PC-3 (cell line): ENCODE results near the gene SLC8A2. TPM values are rescaled to one million over a fixed set of nuclear protein-coding genes. Genes with fewer than 3 reads are reported as not detected.

Source experiments
- ATAC-seq: fragments of 200-7000 bp; cut with Tn5 transposase; 2 replicates; pipeline ENCODE4 v1.9.1; 2020; ENCODE audit warnings: mild to moderate bottlenecking, moderate library complexity
- BruUV-seq: library from RNA; stranded (reverse); fragments of 400-500 nt; replicated peaks from 2 replicates; lab custom pipeline; 2021; lab: Mats Ljungman, UMichigan
- CTCF ChIA-PET: fragments of 300-600 bp; sonication (Branson Sonifier 250); formaldehyde crosslinking; loops from one replicate; lab custom pipeline; 2022; ENCODE audit warnings: antibody characterized with exemption; lab: Charles Lee
- POLR2A ChIA-PET: fragments of 300-600 bp; sonication (Branson Sonifier 250); formaldehyde crosslinking; loops from one replicate; lab custom pipeline; 2022; ENCODE audit warnings: antibody characterized with exemption; ENCODE audit not compliant: unreplicated experiment; lab: Charles Lee
- DNase-seq: peaks from one replicate; pipeline ENCODE4 v3.0.0-alpha.2; 2015
- H2AFZ ChIP-seq: fragments of 300-600 bp; sonication (generic); 2 replicates; pipeline ENCODE4 v1.6.0; 2016; ENCODE audit warnings: antibody characterized with exemption, low read length
- H3F3A ChIP-seq: fragments of 300-600 bp; sonication (generic); one replicate; pipeline ENCODE4 v1.6.0; 2017; ENCODE audit warnings: antibody characterized with exemption, low read length, control low read depth, mild to moderate bottlenecking; ENCODE audit not compliant: unreplicated experiment
- H3K27ac ChIP-seq: fragments of 300-600 bp; sonication (generic); 2 replicates; pipeline ENCODE4 v1.5.1; 2016; ENCODE audit warnings: mild to moderate bottlenecking, low read length
- H3K27me3 ChIP-seq: fragments of 300-600 bp; sonication (generic); 2 replicates; pipeline ENCODE4 v1.6.1; 2016; ENCODE audit warnings: low read length, mixed read lengths
- H3K36me3 ChIP-seq: fragments of 300-600 bp; sonication (generic); 2 replicates; pipeline ENCODE4 v1.6.1; 2016; ENCODE audit warnings: low read depth, mixed run types, low read length, mixed read lengths
- H3K4me1 ChIP-seq: fragments of 300-600 bp; sonication (generic); 2 replicates; pipeline ENCODE4 v1.5.1; 2016; ENCODE audit warnings: low read length; ENCODE audit not compliant: insufficient read depth
- H3K4me2 ChIP-seq: fragments of 300-600 bp; sonication (generic); 2 replicates; pipeline ENCODE4 v1.6.0; 2016; ENCODE audit warnings: low read length
- H3K4me3 ChIP-seq: fragments of 300-600 bp; sonication (generic); 2 replicates; pipeline ENCODE4 v1.5.1; 2016; ENCODE audit warnings: mild to moderate bottlenecking, low read length, mixed read lengths
- H3K79me2 ChIP-seq: fragments of 300-600 bp; sonication (generic); 2 replicates; pipeline ENCODE4 v1.6.1; 2017; ENCODE audit warnings: low read length, mixed read lengths
- H3K9ac ChIP-seq: fragments of 300-600 bp; sonication (generic); 2 replicates; pipeline ENCODE4 v1.6.0; 2016; ENCODE audit warnings: mild to moderate bottlenecking, low read length
- H3K9me2 ChIP-seq: fragments of 300-600 bp; sonication (generic); replicated peaks from 2 replicates; pipeline ENCODE4 v1.6.1; 2016; ENCODE audit warnings: mixed run types, low read length, mixed read lengths
- H3K9me3 ChIP-seq: fragments of 300-600 bp; sonication (generic); 2 replicates; pipeline ENCODE4 v1.6.1; 2016; ENCODE audit warnings: low read length, mixed read lengths
- H4K20me1 ChIP-seq: fragments of 300-600 bp; sonication (generic); 2 replicates; pipeline ENCODE4 v1.6.1; 2016; ENCODE audit warnings: low read length, mixed read lengths
- EZH2 ChIP-seq: fragments of 300-600 bp; sonication (generic); IDR thresholded peaks from one replicate; pipeline ENCODE4 v1.6.1; 2017; ENCODE audit warnings: antibody characterized with exemption, mild to moderate bottlenecking, low read length; ENCODE audit not compliant: unreplicated experiment
- EZH2phosphoT487 ChIP-seq: fragments of 300-600 bp; sonication (generic); IDR thresholded peaks from 2 replicates; pipeline ENCODE4 v1.6.1; 2018; ENCODE audit warnings: mild to moderate bottlenecking, antibody characterized with exemption, low read length, borderline replicate concordance
- intact Hi-C: fragments of 100-400 bp; cut with micrococcal nuclease; formaldehyde crosslinking; loops from 2 replicates; pipeline ENCODE4 v1.9.0; 2023
- total RNA-seq: library from RNA; depleted of rRNA; stranded (reverse); fragments of >200 nt; gene quantifications from 2 replicates; pipeline ENCODE4 v1.2.3, GENCODE V29; 2014
- TF ChIP-seq, protein P1 (sequence below): fragments of 300-600 bp; sonication (generic); conservative IDR thresholded peaks from 2 replicates; pipeline ENCODE4 v1.5.1; 2017; ENCODE audit warnings: antibody characterized with exemption, low read depth, mild to moderate bottlenecking, low read length

The SLC8A2 gene
- total RNA-seq, 1 experiment from 2014 or later, result 0.33 TPM

DNA sequence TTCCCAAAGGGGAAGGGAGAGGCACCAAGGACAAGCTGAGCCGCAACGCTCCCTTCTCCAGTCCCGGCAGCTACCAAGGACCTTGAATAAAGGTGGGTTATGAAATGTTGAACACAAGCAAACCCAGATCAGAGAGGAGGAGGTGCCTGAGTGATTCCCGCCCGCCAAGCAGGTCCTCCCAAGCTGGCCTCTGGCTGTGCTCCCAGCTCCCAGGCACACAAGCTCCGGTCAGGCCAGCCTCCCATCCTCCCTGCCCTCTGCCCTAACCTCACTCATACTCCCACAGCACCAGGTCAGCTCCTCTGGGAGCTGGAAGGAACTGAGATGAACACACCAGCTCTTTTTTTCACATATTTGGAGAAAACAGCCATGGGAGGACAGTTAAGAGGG, 39.4 kb upstream of the SLC8A2 start:
- Histone ChIP-seq H2AFZ (no peak overlapping the region), H3K9me2 (no peaks in the 10 kb centered on the region), H3K36me3 (no peaks in the 10 kb centered on the region), H4K20me1 (peaks cover 19% of the 10 kb centered on the region; the same call in 1 of the 2 replicates), H3K79me2 (peaks cover 78% of the 10 kb centered on the region), H3K4me1 (peaks cover 34% of the 10 kb centered on the region), H3K27ac (no peak overlapping the region), H3K27me3 (no peaks in the 10 kb centered on the region), H3K9ac (no peak overlapping the region), H3K4me2 (no peak overlapping the region), H3F3A (no peaks in the 10 kb centered on the region), H3K9me3 (no peaks in the 10 kb centered on the region), H3K4me3 (no peak overlapping the region)
- ChIA-PET POLR2A (no interaction called here), CTCF (no interaction called here)
- ATAC-seq (no peak), DNase-seq (no peak)
- intact Hi-C loops, result loop anchor here (10.0 kb wide), 2 partner anchors 76 to 184 kb away; no protein-coding TSS in a partner anchor
- TF ChIP-seq EZH2phosphoT487 (no peak), EZH2 (no peak)
- TF ChIP-seq, protein P1, sequence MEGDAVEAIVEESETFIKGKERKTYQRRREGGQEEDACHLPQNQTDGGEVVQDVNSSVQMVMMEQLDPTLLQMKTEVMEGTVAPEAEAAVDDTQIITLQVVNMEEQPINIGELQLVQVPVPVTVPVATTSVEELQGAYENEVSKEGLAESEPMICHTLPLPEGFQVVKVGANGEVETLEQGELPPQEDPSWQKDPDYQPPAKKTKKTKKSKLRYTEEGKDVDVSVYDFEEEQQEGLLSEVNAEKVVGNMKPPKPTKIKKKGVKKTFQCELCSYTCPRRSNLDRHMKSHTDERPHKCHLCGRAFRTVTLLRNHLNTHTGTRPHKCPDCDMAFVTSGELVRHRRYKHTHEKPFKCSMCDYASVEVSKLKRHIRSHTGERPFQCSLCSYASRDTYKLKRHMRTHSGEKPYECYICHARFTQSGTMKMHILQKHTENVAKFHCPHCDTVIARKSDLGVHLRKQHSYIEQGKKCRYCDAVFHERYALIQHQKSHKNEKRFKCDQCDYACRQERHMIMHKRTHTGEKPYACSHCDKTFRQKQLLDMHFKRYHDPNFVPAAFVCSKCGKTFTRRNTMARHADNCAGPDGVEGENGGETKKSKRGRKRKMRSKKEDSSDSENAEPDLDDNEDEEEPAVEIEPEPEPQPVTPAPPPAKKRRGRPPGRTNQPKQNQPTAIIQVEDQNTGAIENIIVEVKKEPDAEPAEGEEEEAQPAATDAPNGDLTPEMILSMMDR, result no peak
- no TSS peak for BruUV-seq

DNA sequence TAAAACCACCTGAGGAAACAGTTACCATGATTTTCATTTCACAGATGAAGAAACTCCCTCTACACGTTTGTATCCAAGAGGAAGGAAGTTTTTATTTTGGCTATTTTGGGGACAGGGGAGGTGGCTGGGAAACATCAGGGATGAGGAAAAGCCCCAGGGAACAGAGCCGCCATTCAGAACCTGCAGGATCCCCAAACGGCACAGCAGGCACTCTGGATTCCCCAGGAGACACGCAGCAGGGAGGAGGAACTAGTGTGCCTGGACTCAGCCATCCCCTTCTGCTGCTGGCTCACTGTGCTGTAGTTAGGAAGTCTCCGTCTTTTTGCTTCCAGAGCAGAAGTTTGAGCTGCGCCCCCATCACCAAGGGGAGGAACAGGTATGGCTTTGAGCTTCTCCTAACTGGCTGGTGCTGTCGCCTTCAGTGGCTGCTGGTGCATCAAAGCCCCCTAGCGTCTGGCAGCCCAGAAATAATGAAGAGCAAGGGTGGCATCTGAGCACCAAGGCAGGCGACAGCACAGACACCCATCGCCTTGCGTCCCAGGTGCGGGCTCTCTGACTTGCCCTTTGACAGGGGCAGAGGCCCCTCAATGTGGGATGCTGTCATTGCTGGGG, 38.9 kb upstream of the SLC8A2 start:
- Histone ChIP-seq H3K4me2 (no peak overlapping the region), H4K20me1 (peaks cover 19% of the 10 kb centered on the region; the same call in 1 of the 2 replicates), H3K4me3 (no peak overlapping the region), H3K9me2 (no peaks in the 10 kb centered on the region), H3K27ac (no peak overlapping the region), H3K36me3 (no peaks in the 10 kb centered on the region), H3K27me3 (no peaks in the 10 kb centered on the region), H3K9ac (no peak overlapping the region), H3K4me1 (peaks cover 29% of the 10 kb centered on the region), H3K9me3 (no peaks in the 10 kb centered on the region), H3K79me2 (peaks cover 78% of the 10 kb centered on the region), H3F3A (no peaks in the 10 kb centered on the region), H2AFZ (no peak overlapping the region)
- no peak for DNase-seq
- TF ChIP-seq EZH2 (no peak), EZH2phosphoT487 (no peak)
- TF ChIP-seq, protein P1, result no peak
- ChIA-PET POLR2A (no interaction called here), CTCF (interaction anchor here (1.3 kb wide), 1 partner anchor 74 kb away, joined by 4 read pairs; no protein-coding TSS in a partner anchor)
- intact Hi-C loops, result loop anchor here (10.0 kb wide), 2 partner anchors 76 to 184 kb away; no protein-coding TSS in a partner anchor
- BruUV-seq, result no TSS peak
- ATAC-seq, result no peak

DNA sequence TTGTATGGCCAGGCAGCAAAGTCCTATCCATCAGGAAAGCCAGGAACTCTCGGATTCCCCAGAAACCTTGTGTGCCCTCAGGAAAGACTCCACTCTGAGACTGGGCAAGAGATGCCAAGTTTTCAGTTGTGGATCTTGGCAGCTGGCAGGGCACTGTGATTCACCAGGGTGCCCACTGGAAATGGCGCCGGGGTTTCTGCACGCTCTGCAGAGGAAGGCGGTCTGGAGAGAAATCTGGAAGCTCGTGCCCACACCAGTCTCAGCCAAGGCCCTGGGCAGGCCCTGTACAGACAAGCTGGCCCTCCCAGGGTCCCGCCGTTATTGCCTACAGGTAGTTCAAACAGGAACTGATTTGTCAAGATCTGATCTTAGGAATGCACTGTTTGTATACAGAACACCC, 38.3 kb upstream of the SLC8A2 start:
- H3K79me2 ChIP-seq, result peaks cover 78% of the 10 kb centered on the region
- no peak overlapping the region for H2AFZ ChIP-seq
- ATAC-seq (peak; percentile 52), DNase-seq (peak; percentile 2)
- H3K27me3 ChIP-seq, result no peaks in the 10 kb centered on the region
- H3K36me3 ChIP-seq, result no peaks in the 10 kb centered on the region
- H3K4me1 ChIP-seq, result peaks cover 29% of the 10 kb centered on the region
- H3K9ac ChIP-seq, result no peak overlapping the region
- ChIA-PET CTCF (interaction anchor here (1.3 kb wide), 1 partner anchor 73 kb away, joined by 4 read pairs; no protein-coding TSS in a partner anchor), POLR2A (no interaction called here)
- H3K4me3 ChIP-seq, result no peak overlapping the region
- no peaks in the 10 kb centered on the region for H3K9me3 ChIP-seq
- no peak overlapping the region for H3K4me2 ChIP-seq
- BruUV-seq, result no TSS peak
- no peaks in the 10 kb centered on the region for H3F3A ChIP-seq
- H3K27ac ChIP-seq, result no peak overlapping the region
- intact Hi-C loops, result loop anchor here (10.0 kb wide), 2 partner anchors 75 to 185 kb away; no protein-coding TSS in a partner anchor
- no peak for TF ChIP-seq EZH2phosphoT487
- no peak for TF ChIP-seq EZH2
- TF ChIP-seq, protein P1, result no peak
- H3K9me2 ChIP-seq, result no peaks in the 10 kb centered on the region
- peaks cover 19% of the 10 kb centered on the region; the same call in 1 of the 2 replicates for H4K20me1 ChIP-seq
